Neural crest cell (in vitro differentiated cells): ENCODE measurements around the gene CEBPB. TPM values are rescaled to one million over a fixed set of nuclear protein-coding genes. Genes with fewer than 3 reads are reported as not detected.
"Not testable (repeated sequence)": the region's sequence is repeated elsewhere in the genome, so short reads cannot be mapped to it uniquely, and the experiment has no call there.

Experiments
- DNase-seq: peaks from one replicate; pipeline ENCODE4 v3.0.0; 2021; ENCODE audit warnings: low read depth, mixed read lengths, low spot score
- H3K27ac Mint-ChIP-seq: one replicate; pipeline ENCODE4 v1.8.0; 2021; ENCODE audit warnings: mild to moderate bottlenecking, mixed read lengths; ENCODE audit not compliant: unreplicated experiment
- H3K27me3 Mint-ChIP-seq: 2 replicates; pipeline ENCODE4 v1.8.0; 2021; ENCODE audit warnings: low read depth, mild to moderate bottlenecking, mixed read lengths
- H3K36me3 Mint-ChIP-seq: 2 replicates; pipeline ENCODE4 v1.8.0; 2021; ENCODE audit warnings: low read depth, mild to moderate bottlenecking, mixed read lengths
- H3K4me1 Mint-ChIP-seq: 2 replicates; pipeline ENCODE4 v1.8.0; 2021; ENCODE audit warnings: mixed read lengths
- H3K4me3 Mint-ChIP-seq: one replicate; pipeline ENCODE4 v1.8.0; 2021; ENCODE audit warnings: mild to moderate bottlenecking, mixed read lengths
- H3K9me3 Mint-ChIP-seq: 2 replicates; pipeline ENCODE4 v1.8.0; 2021; ENCODE audit warnings: mixed read lengths
- total RNA-seq: library from RNA; stranded (reverse); gene quantifications from 2 replicates; pipeline ENCODE4 v1.2.1, GENCODE V29; 2021
- TF ChIP-seq, protein P1 (sequence below): fragments of 200-600 bp; sonication (generic); conservative IDR thresholded peaks from 2 replicates; pipeline ENCODE4 v1.5.0; 2021; ENCODE audit warnings: antibody characterized with exemption, mild to moderate bottlenecking

The CEBPB gene
- total RNA-seq, 1 donor from 2014 or later: 7.6 TPM

DNA sequence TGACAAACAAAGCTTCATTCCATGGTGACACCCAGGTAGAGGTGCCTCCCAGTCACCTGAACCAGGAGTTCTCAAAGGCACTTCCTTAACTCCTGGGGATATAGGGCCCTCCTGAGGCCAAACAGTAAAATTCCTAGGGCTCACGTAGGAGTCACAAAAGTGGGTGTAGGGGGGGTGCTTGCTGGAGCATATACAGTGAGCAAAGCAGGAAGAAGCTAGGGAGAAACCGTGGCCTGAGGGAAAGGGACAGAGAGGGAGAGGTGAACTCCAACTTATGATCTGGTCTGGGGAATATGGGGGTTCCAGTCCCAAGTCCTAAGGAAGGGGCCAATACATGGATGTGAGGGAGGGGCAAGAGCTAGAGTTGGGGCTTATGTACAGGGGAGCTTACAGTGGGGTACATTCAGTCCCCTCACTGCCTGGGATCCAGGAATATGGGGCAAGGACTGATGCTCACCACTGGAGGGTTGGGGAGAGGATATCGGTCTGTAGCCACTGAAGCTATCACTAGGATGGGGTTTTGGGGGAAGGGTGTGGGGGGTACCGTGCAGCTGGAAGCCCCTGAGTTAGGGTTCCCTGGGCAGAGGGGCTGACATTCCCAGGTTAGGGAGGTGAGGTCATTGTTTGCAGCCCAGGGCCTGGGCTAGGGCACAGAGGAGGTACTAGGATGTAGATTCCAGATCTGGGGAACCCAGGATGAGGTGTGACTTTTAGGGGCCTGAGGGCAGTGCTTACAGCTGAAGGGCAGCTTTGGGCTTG lies 38.1 kb upstream of the CEBPB start:
- H3K4me3 Mint-ChIP-seq: peak overlapping the region; percentile 91
- H3K9me3 Mint-ChIP-seq: no peaks in the 10 kb centered on the region
- H3K36me3 Mint-ChIP-seq: peaks cover 2% of the 10 kb centered on the region
- peak overlapping the region; percentile 62 for H3K27ac Mint-ChIP-seq
- TF ChIP-seq, protein P1, sequence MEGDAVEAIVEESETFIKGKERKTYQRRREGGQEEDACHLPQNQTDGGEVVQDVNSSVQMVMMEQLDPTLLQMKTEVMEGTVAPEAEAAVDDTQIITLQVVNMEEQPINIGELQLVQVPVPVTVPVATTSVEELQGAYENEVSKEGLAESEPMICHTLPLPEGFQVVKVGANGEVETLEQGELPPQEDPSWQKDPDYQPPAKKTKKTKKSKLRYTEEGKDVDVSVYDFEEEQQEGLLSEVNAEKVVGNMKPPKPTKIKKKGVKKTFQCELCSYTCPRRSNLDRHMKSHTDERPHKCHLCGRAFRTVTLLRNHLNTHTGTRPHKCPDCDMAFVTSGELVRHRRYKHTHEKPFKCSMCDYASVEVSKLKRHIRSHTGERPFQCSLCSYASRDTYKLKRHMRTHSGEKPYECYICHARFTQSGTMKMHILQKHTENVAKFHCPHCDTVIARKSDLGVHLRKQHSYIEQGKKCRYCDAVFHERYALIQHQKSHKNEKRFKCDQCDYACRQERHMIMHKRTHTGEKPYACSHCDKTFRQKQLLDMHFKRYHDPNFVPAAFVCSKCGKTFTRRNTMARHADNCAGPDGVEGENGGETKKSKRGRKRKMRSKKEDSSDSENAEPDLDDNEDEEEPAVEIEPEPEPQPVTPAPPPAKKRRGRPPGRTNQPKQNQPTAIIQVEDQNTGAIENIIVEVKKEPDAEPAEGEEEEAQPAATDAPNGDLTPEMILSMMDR: no peak
- DNase-seq: no peak
- peaks cover 44% of the 10 kb centered on the region for H3K4me1 Mint-ChIP-seq
- H3K27me3 Mint-ChIP-seq: no peaks in the 10 kb centered on the region

DNA sequence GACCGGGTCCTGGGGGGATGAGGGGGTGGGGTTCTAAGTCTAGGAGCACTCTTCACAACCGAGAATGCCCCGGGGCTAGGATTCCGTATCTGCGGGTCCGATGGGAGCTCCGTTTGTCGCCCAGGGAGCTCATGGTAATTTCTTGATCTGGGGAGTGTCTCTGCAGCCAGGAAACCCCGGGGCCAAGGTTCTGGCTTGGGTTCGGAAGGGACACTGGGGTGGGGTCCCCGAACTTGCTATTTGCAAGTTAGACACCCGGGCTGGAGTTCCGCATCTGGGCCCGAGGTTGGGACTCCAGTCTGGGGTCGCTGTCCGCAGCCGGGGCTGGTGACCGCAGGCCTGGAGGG lies 37.5 kb upstream of the CEBPB start:
- Mint-ChIP-seq H3K9me3 (no peaks in the 10 kb centered on the region), H3K27ac (peak overlapping the region; percentile 62)

DNA sequence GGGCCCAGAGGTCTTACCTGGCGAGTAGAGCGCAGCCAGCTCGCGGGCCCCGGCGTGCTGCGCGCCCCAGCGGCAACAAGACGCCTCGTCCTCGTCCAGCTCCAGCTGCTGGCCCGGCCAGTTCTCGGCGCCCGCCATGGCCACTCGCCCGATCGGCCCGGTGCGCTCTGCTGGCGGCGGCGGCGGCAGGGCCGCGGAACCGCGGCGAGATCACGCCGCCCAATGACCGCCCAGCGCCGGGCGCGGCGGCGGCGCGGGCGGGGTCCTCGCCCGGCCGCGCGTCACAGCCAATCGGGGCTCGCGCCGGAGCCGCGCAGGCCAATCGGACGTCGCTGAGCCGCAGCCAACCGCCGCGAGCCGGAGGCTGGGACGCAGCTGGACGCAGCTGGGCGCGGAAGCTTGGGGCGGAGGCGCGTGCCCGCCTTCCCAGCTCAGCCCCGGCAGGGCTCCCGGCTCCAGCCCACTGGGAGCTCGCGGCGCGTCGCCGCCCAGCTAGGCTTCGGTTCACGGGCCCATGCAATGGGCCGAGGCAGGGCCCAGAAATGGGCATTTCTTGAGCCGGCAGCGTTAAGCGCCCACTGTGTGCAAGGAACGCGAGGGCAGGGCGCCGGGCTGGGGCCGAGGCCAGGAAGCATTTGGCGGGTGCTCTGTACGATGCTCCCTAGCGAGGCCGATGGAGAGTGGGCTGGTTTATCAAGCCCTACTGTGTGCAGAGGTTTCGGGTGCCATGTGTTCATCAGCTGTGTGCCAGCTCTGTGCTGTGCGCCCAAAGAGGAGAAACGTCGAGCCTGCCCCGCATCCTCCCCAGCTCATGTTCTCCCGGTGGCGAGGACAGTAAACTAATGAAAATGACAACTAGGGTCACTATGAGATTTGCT lies 36.9 kb upstream of the CEBPB start, which contains the start of gene PEDS1:
Gene PEDS1 (minus strand): TSS at position 224 of the 878 bp plus-strand sequence. CDS start 86 bp downstream, at position 138.
- Mint-ChIP-seq H3K9me3 (no peaks in the 10 kb centered on the region), H3K27me3 (no peaks in the 10 kb centered on the region), H3K36me3 (no peaks in the 10 kb centered on the region)

More for the DNA sequence above, 37.5 kb upstream of the CEBPB start:
- Mint-ChIP-seq H3K4me1 (peaks cover 40% of the 10 kb centered on the region), H3K36me3 (peaks cover 2% of the 10 kb centered on the region), H3K4me3 (peak overlapping the region; percentile 91), H3K27me3 (no peaks in the 10 kb centered on the region)
- no peak for DNase-seq
- TF ChIP-seq, protein P1: no peak

DNA sequence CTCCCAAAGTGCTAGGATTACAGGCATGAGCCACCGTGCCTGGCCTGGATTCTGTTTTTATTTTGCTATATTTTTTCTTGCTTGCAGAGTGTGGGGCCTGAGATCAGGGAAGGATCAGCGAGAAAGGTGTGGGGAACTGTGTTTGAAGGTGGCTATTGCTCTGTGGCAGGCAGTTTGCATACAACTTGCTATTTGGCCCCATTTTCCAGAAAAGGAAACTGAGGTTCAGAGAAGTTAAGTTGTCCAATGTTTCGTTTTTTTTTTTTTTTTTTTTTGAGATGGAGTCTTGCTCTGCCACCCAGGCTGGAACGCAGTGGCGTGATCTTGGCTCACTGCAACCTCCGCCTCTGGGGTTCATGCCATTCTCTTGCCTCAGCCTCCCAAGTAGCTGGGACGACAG lies 29.1 kb upstream of the CEBPB start:
- H3K36me3 Mint-ChIP-seq, H3K27me3 Mint-ChIP-seq, H3K27ac Mint-ChIP-seq, H3K4me3 Mint-ChIP-seq, DNase-seq, H3K9me3 Mint-ChIP-seq: not testable (repeated sequence)
- H3K4me1 Mint-ChIP-seq: peaks cover 22% of the 10 kb centered on the region

More for the DNA sequence above, 36.9 kb upstream of the CEBPB start, which contains the start of gene PEDS1:
- TF ChIP-seq, protein P1: no peak
- Mint-ChIP-seq H3K4me1 (peaks cover 36% of the 10 kb centered on the region), H3K27ac (peak within 1 kb of the TSS; percentile 84), H3K4me3 (peak within 1 kb of the TSS; percentile 91)
- peak; percentile 79 for DNase-seq

DNA sequence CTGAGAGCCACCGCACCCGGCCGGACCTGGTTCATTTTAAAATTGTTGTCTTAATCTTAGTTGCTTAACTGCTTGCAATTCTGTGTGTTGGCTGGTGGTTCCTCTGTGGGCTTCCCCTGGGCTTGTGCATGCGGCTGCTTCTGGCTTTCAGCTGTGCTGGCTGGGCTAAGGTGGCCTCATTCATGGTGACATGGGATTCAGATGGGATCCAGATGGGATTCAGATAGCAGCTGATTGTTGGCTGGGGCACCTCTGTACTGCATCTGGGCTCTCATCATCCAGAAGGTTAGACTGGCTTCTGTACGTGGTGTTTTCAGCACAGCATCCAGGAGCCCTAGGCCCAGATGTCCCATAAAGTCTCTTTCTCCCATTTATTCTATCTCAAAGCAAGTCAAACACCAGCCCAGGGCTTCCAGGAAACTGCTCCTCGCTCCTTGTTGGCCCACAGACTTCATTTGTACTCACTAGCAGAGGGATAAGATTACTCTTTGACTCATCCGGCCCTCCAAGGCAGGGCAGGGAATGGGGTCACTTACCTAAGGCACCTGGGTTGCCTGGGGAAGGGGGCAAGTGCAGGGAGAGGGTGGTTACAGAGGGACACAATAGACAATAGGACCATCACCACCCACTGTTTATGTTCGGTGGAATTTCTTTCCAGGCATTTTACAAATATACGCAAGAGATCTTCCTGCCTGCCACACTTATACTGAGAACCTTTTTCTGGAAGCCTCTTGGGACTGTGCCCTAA lies 26.9 kb upstream of the CEBPB start:
- peaks cover 22% of the 10 kb centered on the region for H3K4me1 Mint-ChIP-seq
- no peak for DNase-seq
- H3K9me3 Mint-ChIP-seq: no peaks in the 10 kb centered on the region
- peak overlapping the region; percentile 44 for H3K4me3 Mint-ChIP-seq
- no peaks in the 10 kb centered on the region for H3K27me3 Mint-ChIP-seq
- peak overlapping the region; percentile 1 for H3K27ac Mint-ChIP-seq
- H3K36me3 Mint-ChIP-seq: no peaks in the 10 kb centered on the region
- TF ChIP-seq, protein P1: no peak
